Epidermal melanocyte (primary cell): ENCODE results near the gene GDF15.
"Not testable (repeated sequence)": the region's sequence is repeated elsewhere in the genome, so short reads cannot be mapped to it uniquely, and the experiment has no call there.

Experiments
- DNase-seq: peaks from one replicate; pipeline ENCODE4 v3.0.0; 2011; ENCODE audit warnings: low spot score; ENCODE audit not compliant: insufficient read length

GDF15 gene

GRCh38 chr19:18391509-18392075, 5.6 kb downstream of the GDF15 start:
- no peak for DNase-seq

DNA sequence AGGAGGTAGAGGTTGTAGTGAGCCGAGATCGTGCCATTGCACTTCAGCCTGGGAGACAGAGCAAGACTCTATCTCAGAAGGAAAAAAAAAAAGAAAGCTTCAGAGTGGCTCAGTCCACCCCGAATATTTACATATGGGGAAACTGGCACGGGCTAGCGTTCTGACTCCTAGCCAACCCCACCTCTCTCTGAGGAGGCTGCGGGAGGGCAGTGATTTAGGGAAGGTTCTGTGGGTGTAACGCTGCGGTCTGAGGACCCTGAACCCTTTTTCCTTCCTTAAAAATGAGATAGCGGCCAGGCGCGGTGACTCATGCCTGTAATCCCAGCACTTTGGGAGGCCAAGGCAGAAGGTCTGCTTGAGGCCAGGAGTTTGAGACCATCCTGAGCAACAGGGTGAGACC, 6.5 kb downstream of the GDF15 start:
- DNase-seq = no peak

DNA sequence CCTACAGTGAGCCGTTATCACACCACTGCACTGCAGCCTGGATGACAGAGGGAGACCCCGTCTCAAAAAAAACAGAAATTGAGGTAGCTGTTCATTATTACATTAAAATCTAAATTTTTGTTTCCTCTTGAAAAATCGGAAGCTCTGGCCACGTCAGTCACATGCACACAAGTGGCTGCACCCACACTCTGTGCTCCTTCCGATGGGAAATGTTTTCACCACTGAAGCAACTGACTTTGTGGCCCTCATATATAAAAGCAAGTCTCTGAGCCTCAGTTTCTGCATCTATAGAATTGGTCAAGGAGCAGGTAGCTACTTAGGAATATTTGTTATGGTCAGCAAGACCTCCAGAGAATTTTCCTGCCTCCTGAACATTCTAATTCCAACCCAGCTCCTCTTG, 7.0 kb downstream of the GDF15 start:
- DNase-seq = no peak

- DNase-seq = no peak
Measured at GRCh38 chr19:18393836-18394235, 7.9 kb downstream of the GDF15 start.

GRCh38 chr19:18396471-18397241, 10.7 kb downstream of the GDF15 start:
- DNase-seq = no peak

GRCh38 chr19:18397242-18398202, 11.6 kb downstream of the GDF15 start, which contains the start of gene LRRC25:
Gene LRRC25 (minus strand): TSS chr19:18397622. CDS start chr19:18396963, 659 bp downstream.
- no peak for DNase-seq

DNA sequence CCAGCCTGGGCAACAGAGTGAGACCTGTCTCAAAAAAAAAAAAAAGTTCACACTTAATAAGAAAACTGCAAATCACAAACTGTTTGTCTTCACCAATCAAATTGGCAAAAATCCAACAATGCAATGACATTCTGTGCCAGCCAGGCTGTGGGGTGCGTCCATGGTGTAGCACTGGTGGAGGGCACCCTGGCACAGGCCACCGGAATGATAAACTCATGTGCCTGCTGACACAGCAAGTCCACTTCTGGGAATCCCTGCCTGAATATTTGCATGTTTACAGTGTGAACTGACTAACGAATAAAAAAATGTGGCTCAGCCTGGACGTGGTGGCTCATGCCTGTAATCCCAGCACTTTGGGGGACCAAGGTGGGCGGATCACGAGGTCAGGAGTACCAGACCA, 13.1 kb downstream of the GDF15 start:
- no peak for DNase-seq

DNA sequence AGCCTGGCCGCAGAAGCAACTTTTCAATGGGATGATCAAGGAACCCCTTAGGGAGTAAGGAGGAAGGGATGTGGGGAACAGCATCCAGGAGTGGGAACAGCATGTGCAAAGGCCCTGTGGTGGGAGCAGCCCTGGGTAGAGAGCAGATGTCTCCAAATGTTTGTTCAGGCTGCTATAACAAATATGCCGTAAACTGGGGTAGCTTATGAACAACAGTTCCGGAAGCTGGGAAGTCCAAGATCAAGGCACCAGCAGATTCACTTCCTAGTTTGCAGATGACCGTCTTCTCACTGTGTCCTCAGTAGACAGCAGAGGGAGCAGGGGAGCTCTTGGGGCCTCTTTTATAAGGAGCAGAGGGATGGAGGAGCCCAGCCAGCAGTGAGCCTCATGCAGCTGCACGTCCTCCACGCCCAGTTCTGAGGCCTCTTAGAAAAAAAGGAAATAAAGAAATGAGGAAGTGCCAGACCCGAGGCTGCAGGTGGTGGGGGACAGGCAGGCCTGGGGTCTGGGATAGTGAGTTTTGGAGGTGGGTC, 15.7 kb downstream of the GDF15 start:
- DNase-seq = no peak

DNA sequence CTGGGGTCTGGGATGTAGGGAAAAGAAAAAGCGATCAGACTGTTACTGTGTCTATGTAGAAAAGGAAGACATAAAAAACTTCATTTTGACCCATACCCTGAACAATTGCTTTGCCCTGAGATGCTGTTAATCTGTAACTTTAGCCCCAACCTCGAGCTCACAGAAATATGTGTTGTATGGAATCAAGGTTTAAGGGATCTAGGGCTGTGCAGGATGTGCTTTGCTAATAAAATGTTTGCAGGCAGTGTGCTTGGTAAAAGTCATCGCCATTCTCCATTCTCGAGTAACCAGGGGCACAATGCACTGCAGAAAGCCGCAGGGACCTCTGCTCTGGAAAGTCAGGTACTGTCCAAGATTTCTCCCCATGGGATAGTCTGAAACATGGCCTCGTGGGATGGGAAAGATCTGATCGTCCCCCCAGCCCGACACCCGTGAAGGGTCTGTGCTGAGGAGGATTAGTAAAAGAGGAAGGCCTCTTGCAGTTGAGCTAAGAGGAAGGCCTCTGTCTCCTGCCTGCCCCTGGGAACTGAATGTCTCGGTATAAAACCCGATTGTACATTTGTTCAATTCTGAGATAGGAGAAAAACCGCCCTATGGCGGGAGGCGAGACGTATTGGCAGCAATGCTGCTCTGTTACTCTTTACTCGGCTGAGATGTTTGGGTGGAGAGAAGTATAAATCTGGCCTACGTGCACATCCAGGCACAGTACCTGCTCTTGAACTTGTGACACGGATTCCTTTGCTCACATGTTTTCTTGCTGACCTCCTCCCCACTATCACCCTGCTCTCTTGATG, 16.7 kb downstream of the GDF15 start:
- not testable (repeated sequence) for DNase-seq

GRCh38 chr19:18405754-18406153, 19.8 kb downstream of the GDF15 start:
- not testable (repeated sequence) for DNase-seq

- no peak for DNase-seq
Measured at GRCh38 chr19:18406749-18407148, 20.8 kb downstream of the GDF15 start.

DNA sequence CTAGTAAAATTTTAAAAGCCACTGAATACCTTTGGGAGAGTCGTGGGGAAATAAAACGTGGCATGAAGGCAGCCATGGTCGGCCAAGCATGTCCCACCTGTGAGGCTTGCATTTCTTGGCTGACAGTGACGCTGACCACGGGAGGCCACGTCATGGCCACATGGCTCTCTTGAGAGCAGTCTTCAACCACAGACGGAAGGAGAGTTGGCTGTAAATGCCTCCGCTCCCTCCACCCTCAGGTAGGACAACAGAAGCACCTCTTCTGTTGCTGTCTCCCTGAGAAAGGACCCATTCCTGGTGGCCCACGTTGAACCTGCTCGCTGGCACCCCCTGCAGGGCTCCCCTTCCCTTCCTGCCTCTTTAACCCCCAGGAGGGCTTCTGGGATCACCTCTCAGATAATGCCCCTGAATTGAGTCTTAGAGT, 22.1 kb downstream of the GDF15 start:
- DNase-seq = no peak

DNA sequence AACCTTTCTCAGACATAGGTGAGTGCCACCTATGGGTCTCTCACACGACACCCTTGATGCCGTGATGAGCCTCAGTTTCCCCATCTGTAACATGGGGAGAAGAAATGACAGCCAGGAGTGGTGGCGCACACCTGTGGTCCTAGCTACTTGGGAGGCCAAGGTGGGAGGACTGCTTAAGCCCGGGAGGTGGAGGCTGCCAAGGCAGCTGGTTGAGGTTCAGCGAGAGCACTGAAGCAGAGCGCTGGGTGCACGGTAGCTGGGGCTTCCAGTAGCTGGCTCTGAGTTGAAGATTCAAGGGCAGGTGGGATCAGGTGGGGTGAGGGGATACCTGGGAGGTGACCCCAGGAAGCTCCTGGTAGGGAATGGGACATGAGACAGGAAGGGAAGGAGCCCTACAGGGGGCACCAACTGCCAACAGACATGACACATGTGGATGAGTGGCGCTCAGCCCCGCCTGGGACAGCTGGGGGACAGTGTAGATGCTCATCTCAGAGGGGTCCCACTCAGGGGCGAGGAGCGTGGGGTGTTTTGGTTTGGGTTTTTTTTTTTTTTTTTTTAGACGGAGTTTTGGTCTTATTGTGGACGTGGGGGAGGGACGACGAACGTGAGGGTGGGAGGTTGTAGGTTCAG, 26.8 kb downstream of the GDF15 start:
- DNase-seq = no peak

DNA sequence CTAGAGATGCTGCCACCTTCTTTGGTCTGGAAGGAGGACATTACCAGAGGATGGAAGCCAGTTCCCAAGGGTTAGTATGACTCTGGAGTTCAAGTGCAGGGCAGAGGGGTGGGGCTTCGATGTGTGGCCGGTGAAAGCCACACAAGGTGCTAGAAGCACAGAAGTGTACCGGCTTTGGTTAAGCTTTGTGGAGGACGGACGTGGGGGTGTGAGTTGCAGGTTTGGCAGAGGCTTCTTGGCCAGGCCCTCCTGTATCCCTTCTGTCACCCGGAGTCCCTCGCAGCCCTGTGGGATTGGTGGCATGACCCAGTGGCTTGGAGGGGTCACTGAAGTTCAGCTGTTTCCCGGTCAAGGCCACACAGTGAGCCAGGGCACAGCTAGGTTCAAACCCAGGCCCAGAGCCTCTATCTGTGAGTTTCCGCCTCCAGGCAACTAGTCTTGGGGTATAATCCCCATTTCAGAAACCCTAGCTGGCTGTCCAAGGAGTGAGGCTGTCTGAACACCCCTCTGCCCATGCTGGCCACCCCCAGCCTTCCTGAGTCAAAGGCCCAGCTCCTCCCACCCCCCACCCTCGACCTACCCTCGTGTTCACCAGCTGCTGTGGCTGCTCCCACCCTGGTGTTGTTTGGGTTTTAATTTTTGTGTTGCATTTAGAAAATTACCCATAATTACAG, 28.7 kb downstream of the GDF15 start:
- DNase-seq = no peak

- DNase-seq = no peak
Measured at GRCh38 chr19:18415178-18415867, 29.4 kb downstream of the GDF15 start.

- DNase-seq = peak; percentile 92
Measured at GRCh38 chr19:18416778-18417249, 30.9 kb downstream of the GDF15 start.

GRCh38 chr19:18417250-18418028, 31.5 kb downstream of the GDF15 start:
- DNase-seq = peak; percentile 85

DNA sequence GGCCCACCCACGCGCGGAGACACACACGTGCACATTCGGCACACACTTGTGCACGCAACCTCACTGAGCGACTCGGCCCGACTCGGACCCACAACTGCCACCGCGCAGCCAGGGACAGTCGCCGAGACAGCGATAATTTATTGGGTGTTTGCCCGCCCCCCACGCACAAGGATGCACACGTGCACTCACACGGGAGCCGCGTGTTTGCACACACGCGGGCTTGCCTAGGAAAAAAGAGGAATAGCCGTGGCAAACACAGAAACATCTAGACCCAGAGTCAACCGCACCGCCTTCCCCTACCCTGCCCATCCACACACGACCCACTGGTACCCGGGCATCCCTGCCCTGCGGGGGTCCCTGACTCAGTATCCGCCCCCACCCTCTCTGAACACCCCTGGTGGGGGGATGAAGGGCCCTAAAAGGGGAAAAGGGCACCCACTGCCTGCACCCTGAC, 32.1 kb downstream of the GDF15 start:
- no peak for DNase-seq
